OCI-LY3 (cell line): Measurements from ENCODE around the gene CREB3L2.

Experiments
- H2AFZ ChIP-seq: fragments of 200-600, 300-600 bp; shearing (Covaris generic); 2 replicates; pipeline ENCODE4 v1.6.0; 2014; ENCODE audit warnings: antibody characterized with exemption, low read depth, low read length
- H3K27ac ChIP-seq: fragments of 200-600, 300-600 bp; sonication (generic); 2 replicates; pipeline ENCODE4 v1.5.1; 2014; ENCODE audit warnings: mild to moderate bottlenecking, low read length, moderate library complexity, mixed read lengths
- H3K27me3 ChIP-seq: fragments of 200-600, 300-600 bp; sonication (generic); 2 replicates; pipeline ENCODE4 v1.6.1; 2014; ENCODE audit warnings: low read depth, low read length, mixed read lengths
- H3K36me3 ChIP-seq: fragments of 200-600, 300-600 bp; sonication (generic); replicated peaks from 2 replicates; pipeline ENCODE3; 2014; ENCODE audit warnings: low read depth, low read length, mixed read lengths
- H3K4me1 ChIP-seq: fragments of 300-600, 200-600 bp; sonication (generic); 2 replicates; pipeline ENCODE4 v1.6.1; 2014; ENCODE audit warnings: low read length, mixed read lengths
- H3K4me2 ChIP-seq: fragments of 200-600, 300-600 bp; sonication (generic); 2 replicates; pipeline ENCODE4 v1.6.1; 2014; ENCODE audit warnings: low read length, mixed read lengths
- H3K4me3 ChIP-seq: fragments of 300-600, 200-600 bp; sonication (generic); 2 replicates; pipeline ENCODE4 v1.5.1; 2014; ENCODE audit warnings: antibody characterized with exemption, mild to moderate bottlenecking, low read length, moderate library complexity
- H3K79me2 ChIP-seq: fragments of 300-600, 200-600 bp; shearing (Covaris generic); 2 replicates; pipeline ENCODE4 v1.6.1; 2014; ENCODE audit warnings: mild to moderate bottlenecking, low read length, mixed read lengths
- H3K9ac ChIP-seq: fragments of 300-600, 200-600 bp; shearing (Covaris generic); 2 replicates; pipeline ENCODE4 v1.6.0; 2014; ENCODE audit warnings: mild to moderate bottlenecking, low read length, moderate library complexity
- H3K9me3 ChIP-seq: fragments of 200-600, 300-600 bp; shearing (Covaris generic); 2 replicates; pipeline ENCODE4 v1.6.1; 2014; ENCODE audit warnings: low read length, mixed read lengths; ENCODE audit not compliant: insufficient read depth
- H4K20me1 ChIP-seq: fragments of 200-600, 300-600 bp; sonication (generic); 2 replicates; pipeline ENCODE4 v1.6.1; 2016; ENCODE audit warnings: low read length, mixed read lengths; ENCODE audit not compliant: insufficient read depth
- CTCF ChIP-seq: fragments of 200-600, 300-600 bp; sonication (generic); IDR thresholded peaks from 2 replicates; pipeline ENCODE4 v1.5.1; 2014; ENCODE audit warnings: antibody characterized with exemption, low read length, low read depth
- EZH2phosphoT487 ChIP-seq: fragments of 200-600 bp; shearing (Covaris generic); IDR thresholded peaks from 2 replicates; pipeline ENCODE4 v1.6.1; 2018; ENCODE audit warnings: antibody characterized with exemption, mixed run types, low read depth

The CREB3L2 gene

GRCh38 chr7:137869260-137869659 is 132.6 kb downstream of the CREB3L2 start:
- no peak overlapping the region for H3K4me3 ChIP-seq
- TF ChIP-seq EZH2phosphoT487 (no peak), CTCF (no peak)
- no peaks in the 10 kb centered on the region for H3K4me1 ChIP-seq
- H2AFZ ChIP-seq: no peak overlapping the region
- H4K20me1 ChIP-seq: no peaks in the 10 kb centered on the region
- no peaks in the 10 kb centered on the region for H3K27me3 ChIP-seq
- no peak overlapping the region for H3K9ac ChIP-seq
- no peaks in the 10 kb centered on the region for H3K9me3 ChIP-seq
- H3K27ac ChIP-seq: no peak overlapping the region
- peaks cover 79% of the 10 kb centered on the region for H3K36me3 ChIP-seq
- H3K4me2 ChIP-seq: no peak overlapping the region
- H3K79me2 ChIP-seq: no peaks in the 10 kb centered on the region

GRCh38 chr7:137867289-137867688 is 134.6 kb downstream of the CREB3L2 start:
- TF ChIP-seq CTCF (no peak), EZH2phosphoT487 (no peak)
- H4K20me1 ChIP-seq: no peaks in the 10 kb centered on the region
- H3K27me3 ChIP-seq: no peaks in the 10 kb centered on the region
- no peaks in the 10 kb centered on the region for H3K4me1 ChIP-seq
- H3K9ac ChIP-seq: no peak overlapping the region
- H3K79me2 ChIP-seq: no peaks in the 10 kb centered on the region
- no peak overlapping the region for H3K27ac ChIP-seq
- H3K36me3 ChIP-seq: peaks cover 74% of the 10 kb centered on the region
- H2AFZ ChIP-seq: no peak overlapping the region
- H3K4me2 ChIP-seq: no peak overlapping the region
- no peak overlapping the region for H3K4me3 ChIP-seq
- H3K9me3 ChIP-seq: no peaks in the 10 kb centered on the region

GRCh38 chr7:137865764-137866163 is 136.1 kb downstream of the CREB3L2 start:
- Histone ChIP-seq H3K4me2 (no peak overlapping the region), H2AFZ (no peak overlapping the region), H3K79me2 (no peaks in the 10 kb centered on the region), H3K9ac (no peak overlapping the region), H3K27me3 (no peaks in the 10 kb centered on the region), H3K9me3 (no peaks in the 10 kb centered on the region), H3K4me3 (no peak overlapping the region), H3K27ac (no peak overlapping the region), H3K4me1 (no peaks in the 10 kb centered on the region), H4K20me1 (no peaks in the 10 kb centered on the region), H3K36me3 (peaks cover 76% of the 10 kb centered on the region)
- TF ChIP-seq EZH2phosphoT487 (no peak), CTCF (no peak)

- Histone ChIP-seq H2AFZ (no peak overlapping the region), H3K4me2 (no peak overlapping the region), H3K4me3 (no peak overlapping the region), H3K79me2 (no peaks in the 10 kb centered on the region), H3K9me3 (no peaks in the 10 kb centered on the region), H3K27ac (no peak overlapping the region), H3K9ac (no peak overlapping the region), H3K36me3 (peaks cover 62% of the 10 kb centered on the region), H3K4me1 (no peaks in the 10 kb centered on the region), H3K27me3 (no peaks in the 10 kb centered on the region), H4K20me1 (no peaks in the 10 kb centered on the region)
- TF ChIP-seq CTCF (no peak), EZH2phosphoT487 (no peak)
Observed at GRCh38 chr7:137862964-137863363, 138.9 kb downstream of the CREB3L2 start.
